H54 (cell line): ENCODE results near the gene GPR45.

Source experiments
- DNase-seq: peaks from one replicate; pipeline ENCODE4 v3.0.0; 2011; ENCODE audit warnings: low spot score, mixed read lengths; ENCODE audit not compliant: insufficient read length
- FAIRE-seq: peaks from 3 replicates; lab custom pipeline; 2011; peaks lifted over from hg19 to GRCh38; lab: Jason Lieb, UNC
- POLR2A ChIP-seq: IDR thresholded peaks from 2 replicates; pipeline ENCODE4 v1.6.1; 2011; ENCODE audit warnings: low read depth, mild to moderate bottlenecking, low read length

The GPR45 gene

DNA sequence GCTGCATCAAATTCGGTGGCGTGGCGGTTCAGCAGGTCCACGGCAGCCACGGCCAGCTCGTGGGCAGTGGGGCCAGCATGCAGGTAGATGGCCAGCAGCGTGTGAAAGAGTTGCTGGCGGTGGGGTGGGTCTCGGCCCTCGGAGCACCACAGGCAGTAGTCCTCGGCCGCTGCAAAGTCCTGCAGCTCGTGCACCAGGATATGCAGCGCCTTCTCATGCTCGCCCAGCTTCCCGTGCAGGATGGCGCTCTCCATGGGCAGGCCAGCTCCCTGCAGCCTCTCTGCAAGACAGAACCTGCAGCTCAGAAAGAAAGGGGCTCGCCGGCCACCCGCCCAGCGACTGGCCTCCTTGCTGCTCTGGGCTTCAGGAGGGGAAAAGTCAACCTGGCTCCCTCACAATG, 27.9 kb downstream of the GPR45 start:
- DNase-seq (no peak), FAIRE-seq (no peak)
- TF ChIP-seq POLR2A = no peak

DNA sequence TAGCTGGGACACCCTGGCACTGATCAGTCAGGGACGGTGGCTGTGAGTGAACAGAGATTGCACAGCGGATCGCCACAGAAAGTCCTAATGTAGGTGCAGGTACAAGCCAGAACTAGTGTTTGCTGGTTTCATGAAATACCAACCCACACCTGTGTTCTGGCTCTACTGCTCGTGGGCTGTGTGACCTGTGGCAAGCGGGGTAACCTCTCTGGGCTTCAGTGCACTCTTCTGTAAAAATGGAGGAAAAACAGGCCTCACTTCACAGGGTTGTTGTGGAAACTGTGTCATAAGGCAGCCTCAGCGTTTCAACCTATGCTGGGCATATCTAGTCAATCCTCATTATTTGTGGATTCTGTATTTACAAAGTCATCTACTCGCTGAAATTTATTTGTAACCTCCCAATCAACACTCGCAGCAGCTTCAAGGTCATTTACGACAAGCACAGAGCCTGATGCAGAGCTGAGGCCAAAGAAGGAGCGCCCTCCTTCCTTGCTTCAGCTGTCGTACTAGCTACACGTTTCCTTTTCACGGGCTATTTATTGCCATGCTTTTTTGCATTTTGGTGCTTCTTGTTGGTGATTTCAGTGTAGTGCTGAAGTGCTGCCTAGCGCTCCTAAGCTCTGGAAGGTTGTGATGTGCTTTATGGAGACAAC, 30.0 kb downstream of the GPR45 start:
- DNase-seq (no peak), FAIRE-seq (no peak)
- no peak for TF ChIP-seq POLR2A

DNA sequence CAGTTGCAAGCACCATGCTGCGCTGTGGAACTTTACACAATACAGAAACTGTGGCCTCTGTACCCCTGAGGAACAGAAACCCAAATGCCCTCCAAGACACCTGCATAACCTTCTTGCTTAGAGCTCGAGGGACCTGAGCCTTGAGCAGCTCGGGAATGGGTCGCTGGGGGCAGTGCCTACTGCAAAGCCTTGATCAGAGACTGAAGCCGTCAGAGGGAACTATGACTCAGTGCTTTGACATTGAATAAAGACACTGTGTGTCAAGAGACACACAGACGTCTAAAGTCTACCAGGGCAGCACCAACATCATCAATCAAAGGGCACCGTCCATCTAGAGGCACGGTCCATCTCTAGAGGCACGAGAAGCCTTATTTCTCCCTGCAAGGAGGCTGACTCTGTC, 30.6 kb downstream of the GPR45 start:
- TF ChIP-seq POLR2A = no peak
- no peak for DNase-seq
- no peak for FAIRE-seq

DNA sequence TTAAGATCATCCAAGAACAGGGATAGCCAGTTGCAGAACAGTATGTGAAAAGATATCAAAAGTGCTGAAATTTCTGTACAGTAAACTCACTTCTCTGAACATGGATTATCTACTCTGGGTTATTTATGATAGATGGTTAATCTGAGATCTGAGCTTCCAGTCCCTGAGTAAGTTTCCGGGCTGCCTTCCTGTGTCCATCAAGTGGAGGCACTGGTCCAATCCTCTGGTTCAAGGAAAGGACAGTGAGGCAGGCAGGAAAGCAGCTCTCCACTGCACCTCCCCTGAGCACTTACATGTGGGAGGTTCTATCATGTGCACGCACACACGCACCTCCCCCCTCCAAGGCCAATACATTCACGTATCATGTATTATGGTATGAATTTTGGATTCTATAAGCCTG, 32.5 kb downstream of the GPR45 start:
- no peak for TF ChIP-seq POLR2A
- DNase-seq (no peak), FAIRE-seq (no peak)

DNA sequence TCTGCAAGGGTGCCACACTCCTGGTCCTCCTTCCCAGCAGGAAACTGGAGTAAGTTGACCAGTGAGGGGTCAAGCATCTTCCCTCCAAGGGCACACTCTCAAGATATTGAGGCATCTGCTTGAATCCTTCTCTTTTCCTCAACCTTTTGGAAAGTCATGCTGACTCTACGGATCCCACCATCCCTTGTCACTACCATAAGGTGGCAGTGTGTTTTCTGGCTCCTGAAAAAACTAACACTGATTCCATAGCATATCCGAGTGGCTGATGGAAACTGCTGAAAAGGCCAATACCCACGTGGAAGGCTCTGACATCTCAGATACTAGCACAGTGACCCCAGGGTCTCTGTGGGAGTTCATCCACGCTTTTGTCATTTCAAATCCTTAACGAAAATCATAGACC, 37.1 kb downstream of the GPR45 start:
- TF ChIP-seq POLR2A = no peak
- FAIRE-seq (no peak), DNase-seq (no peak)

DNA sequence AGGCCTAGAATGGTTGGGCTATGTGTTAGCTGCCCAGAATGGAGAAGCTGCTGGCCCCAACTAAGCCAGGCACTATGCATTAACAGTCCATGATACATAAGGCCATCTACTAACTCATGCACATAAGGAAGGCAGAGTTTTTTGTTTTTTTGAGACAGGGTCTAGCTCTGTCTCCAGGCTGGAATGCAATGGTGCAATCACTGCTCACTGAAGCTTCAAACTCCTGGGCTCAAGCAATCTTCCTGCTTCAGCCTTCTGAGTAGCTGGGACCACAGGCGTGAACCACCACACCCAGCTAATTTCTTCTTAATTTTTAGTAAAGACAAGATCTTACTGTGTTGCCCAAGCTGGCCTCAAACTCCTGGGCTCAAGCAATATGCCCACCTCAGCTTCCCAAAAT, 37.6 kb downstream of the GPR45 start:
- FAIRE-seq (no peak), DNase-seq (no peak)
- no peak for TF ChIP-seq POLR2A

DNA sequence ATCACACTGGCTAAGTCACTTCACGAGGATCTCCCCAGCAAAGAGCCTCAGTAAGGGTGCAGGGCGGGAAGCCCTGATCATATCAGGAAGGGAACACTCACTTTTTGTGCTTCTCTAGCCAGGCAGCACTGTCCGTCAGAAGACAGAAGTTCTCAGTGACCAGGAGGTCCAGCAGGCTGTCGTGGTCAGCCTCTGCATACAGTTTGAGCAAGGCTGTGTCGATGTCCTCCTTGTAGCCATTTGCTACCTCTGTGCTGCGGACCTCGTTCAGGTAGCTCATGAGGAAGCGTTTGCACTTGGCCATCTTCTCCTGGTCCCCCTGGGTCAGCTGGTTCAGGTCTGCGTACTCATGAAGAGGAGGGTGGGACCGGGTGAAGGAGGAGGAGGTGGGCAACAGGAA, 38.7 kb downstream of the GPR45 start:
- FAIRE-seq (no peak), DNase-seq (no peak)
- TF ChIP-seq POLR2A = no peak

DNA sequence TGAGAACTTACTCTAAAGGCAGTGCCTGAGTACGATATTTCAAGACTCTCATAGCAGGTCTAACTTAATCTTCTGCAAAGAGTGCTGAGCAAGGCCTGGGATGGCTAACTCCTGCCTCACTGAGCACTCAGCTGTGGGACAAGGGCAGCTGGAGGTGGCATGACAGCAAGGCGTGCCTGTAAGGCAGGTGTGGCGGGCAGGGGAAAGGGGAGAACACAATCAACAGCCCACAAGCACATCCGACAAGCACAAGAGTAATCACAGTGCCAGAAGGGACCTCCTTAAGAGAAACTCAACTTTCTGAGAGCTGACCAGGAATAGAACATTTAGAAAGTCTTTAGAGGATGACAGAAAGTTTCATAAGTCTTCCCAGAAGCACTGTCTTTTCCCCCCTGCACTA, 42.0 kb downstream of the GPR45 start:
- DNase-seq = no peak
- TF ChIP-seq POLR2A = no peak

DNA sequence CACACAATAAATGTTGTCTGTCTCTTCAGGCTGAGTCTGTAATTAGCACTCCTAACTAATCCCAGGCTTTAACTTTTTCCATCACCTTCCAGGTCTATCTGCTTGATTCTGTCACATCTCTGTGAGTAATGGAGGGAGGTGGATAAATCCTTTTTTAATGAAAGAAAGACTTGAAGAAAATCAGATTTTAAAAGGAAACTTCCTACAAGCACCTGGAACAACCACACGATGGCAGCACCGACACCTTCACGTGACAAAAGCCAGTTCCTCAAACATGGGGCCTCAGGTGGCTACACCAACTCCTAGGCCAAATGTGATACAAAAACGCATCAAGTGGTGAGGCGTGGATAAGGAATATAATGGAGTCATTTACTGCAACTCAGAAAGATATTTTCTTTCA, 46.1 kb downstream of the GPR45 start:
- TF ChIP-seq POLR2A = no peak
- peak; percentile 12 for DNase-seq
- FAIRE-seq = no peak

More for the DNA sequence above, 42.0 kb downstream of the GPR45 start:
- FAIRE-seq = no peak

DNA sequence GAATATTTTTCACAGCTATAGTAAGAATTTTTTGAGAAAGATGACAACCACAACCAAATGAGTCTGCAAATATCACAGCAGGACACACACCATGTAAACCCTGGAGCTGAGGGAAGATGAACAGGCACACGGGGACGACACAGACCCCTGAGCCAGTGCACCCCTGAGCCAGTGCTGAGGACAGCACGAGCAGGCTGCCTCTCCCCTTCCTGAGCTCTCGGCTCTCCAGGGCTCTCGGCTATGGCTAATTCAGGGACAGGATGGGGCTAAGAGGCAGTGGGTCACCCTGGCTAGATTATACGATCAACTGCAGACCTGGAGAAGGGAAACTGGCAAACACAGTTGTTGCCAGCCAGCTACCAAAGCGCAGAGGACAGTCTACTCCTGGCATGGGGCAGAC, 46.6 kb downstream of the GPR45 start:
- DNase-seq (no peak), FAIRE-seq (no peak)
- TF ChIP-seq POLR2A = no peak

DNA sequence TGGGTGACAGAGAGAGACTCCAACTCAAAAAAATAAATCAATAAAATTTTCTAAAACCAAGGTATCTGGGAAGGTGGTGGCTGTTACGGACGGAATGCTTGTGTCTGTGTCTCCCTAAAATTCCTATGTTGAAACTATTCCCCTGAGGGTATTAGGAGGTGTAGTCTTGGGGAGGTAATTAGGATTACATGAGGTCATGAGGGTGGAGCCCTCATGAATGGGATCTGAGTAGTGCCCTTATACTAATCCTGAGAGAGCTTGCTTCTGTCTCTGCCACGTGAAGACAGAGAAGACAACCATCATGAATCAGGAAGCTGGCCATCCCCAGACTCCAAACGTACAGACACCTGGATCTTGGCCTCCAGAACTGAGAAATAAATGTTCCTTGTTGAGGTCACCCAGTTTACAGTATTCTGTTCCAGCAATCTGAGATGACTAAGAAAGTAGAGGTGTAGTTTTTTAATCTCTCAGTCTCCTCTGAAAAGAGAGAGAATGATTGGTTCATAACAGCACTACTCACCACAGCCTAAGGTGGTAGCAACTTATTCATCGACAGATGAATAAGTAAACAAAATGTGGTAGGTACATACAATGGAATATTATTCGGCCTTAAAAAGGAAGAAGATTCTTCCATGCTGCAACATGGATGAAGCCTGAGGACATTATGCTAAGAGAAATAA, 49.6 kb downstream of the GPR45 start:
- no peak for TF ChIP-seq POLR2A
- FAIRE-seq (no peak), DNase-seq (no peak)

DNA sequence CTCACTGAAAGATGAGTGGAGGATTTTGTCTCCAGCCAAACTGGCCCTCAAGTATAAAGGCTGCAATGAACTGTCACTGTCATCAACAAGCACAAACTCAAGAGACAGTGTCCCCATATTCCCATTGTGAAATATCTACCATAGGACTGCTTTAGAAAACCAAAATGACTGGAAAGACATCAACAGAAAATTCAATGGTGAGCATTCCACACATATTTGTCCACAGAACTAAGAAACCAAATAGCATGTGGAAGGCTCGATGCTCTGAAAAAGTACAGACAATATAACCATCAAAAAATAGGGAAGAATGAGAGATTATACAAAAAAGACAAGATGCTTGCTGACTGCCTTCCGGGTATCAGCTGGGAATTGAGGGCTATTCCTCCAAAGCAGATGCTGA, 50.4 kb downstream of the GPR45 start:
- no peak for FAIRE-seq
- no peak for DNase-seq
- no peak for TF ChIP-seq POLR2A
